GM21381 (cell line): ENCODE measurements around the gene TAPT1.
A peak's percentile ranks its signal among the peaks of the same experiment; 100 is the strongest.
"Not testable (repeated sequence)": the region's sequence is repeated elsewhere in the genome, so short reads cannot be mapped to it uniquely, and the experiment has no call there.

Experiments
- ATAC-seq: cut with Tn5 transposase; IDR thresholded peaks from one replicate; pipeline ENCODE4 v1.9.1; 2021; ENCODE audit warnings: mild to moderate bottlenecking, moderate library complexity; ENCODE audit not compliant: unreplicated experiment

TAPT1 gene

GRCh38 chr4:16217300-16218051 lies 8.8 kb downstream of the TAPT1 start:
- ATAC-seq: peak; percentile 66

GRCh38 chr4:16213121-16213520 lies 13.2 kb downstream of the TAPT1 start:
- no peak for ATAC-seq

GRCh38 chr4:16212138-16212782 lies 14.0 kb downstream of the TAPT1 start:
- no peak for ATAC-seq

- no peak for ATAC-seq
Observed at GRCh38 chr4:16207409-16207808, 18.9 kb downstream of the TAPT1 start.

- no peak for ATAC-seq
Observed at GRCh38 chr4:16206848-16207247, 19.4 kb downstream of the TAPT1 start.

GRCh38 chr4:16206301-16206700 lies 20.0 kb downstream of the TAPT1 start:
- ATAC-seq: no peak

- ATAC-seq: peak; percentile 73
Observed at GRCh38 chr4:16205298-16206164, 20.7 kb downstream of the TAPT1 start.

GRCh38 chr4:16204505-16204904 lies 21.8 kb downstream of the TAPT1 start:
- no peak for ATAC-seq

- no peak for ATAC-seq
Observed at GRCh38 chr4:16203083-16203482, 23.2 kb downstream of the TAPT1 start.

- ATAC-seq: no peak
Observed at GRCh38 chr4:16202598-16202997, 23.7 kb downstream of the TAPT1 start.

GRCh38 chr4:16199093-16199492 lies 27.2 kb downstream of the TAPT1 start:
- no peak for ATAC-seq

GRCh38 chr4:16197876-16198665 lies 28.2 kb downstream of the TAPT1 start:
- no peak for ATAC-seq

- peak; percentile 79 for ATAC-seq
Observed at GRCh38 chr4:16196482-16197393, 29.5 kb downstream of the TAPT1 start.

GRCh38 chr4:16195209-16195608 lies 31.1 kb downstream of the TAPT1 start:
- no peak for ATAC-seq

GRCh38 chr4:16194798-16195197 lies 31.5 kb downstream of the TAPT1 start:
- ATAC-seq: not testable (repeated sequence)

- no peak for ATAC-seq
Observed at GRCh38 chr4:16194214-16194613, 32.1 kb downstream of the TAPT1 start.

- ATAC-seq: no peak
Observed at GRCh38 chr4:16192631-16193518, 33.4 kb downstream of the TAPT1 start.

GRCh38 chr4:16192057-16192456 lies 34.2 kb downstream of the TAPT1 start:
- ATAC-seq: no peak

GRCh38 chr4:16187455-16187854 lies 38.8 kb downstream of the TAPT1 start:
- no peak for ATAC-seq
